NCI-H2107 treated with DMSO at 0.1 percent for 48 hours (cell line): ENCODE results near the gene FAM200C.

ENCODE experiments used
- DNase-seq: peaks from one replicate; lab custom pipeline; 2025; ENCODE audit not compliant: unreplicated experiment; lab: John Stamatoyannopoulos, UW

Gene FAM200C

GRCh38 chr5:160419458-160420330 is 19.8 kb upstream of the FAM200C start:
- DNase-seq: no peak

GRCh38 chr5:160418561-160419457 is 19.0 kb upstream of the FAM200C start, which contains the start of gene SLU7:
SLU7 (minus strand) TSS chr5:160419081; CDS start chr5:160415294, 3,787 bp downstream.
- DNase-seq: peak; percentile 80

- DNase-seq: no peak
Measured at GRCh38 chr5:160398806-160399205, 1.0 kb downstream of the FAM200C start.

DNA sequence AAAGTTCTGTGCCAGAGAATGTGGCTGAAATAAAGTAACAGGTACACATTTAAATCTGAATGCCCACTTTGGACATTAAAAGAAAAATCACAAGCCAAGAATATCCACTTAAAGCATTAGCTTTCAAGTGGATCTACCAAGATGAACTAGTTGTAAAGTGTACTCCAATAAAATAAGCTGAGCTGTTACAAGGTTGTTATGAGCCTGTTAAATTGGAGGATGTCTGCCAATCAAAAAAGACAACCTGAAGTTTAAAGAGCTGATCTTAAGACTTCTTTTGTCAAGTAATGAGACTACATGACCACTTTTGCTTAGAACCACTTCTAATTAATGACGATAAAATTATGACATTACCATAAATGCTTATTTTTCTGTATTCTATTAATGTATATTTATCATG is 2.4 kb downstream of the FAM200C start:
- no peak for DNase-seq

DNA sequence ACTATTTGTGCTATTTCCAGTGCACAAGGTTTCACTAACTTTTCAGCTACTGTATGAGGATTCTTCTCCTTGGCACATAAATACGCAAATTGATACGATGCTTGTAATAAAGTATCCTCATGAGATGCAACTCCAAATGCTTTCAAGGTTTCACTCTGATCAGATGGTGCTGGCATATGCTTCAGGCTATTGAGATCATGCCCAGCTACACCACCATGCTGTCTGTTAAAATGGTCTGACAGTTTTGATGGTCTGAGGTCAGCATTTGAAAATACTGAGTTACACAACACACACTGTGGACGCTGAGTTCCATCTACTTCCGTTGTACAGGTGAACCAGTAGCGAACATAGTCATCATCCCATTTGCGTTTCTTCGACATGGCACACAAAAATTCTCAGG is 4.7 kb downstream of the FAM200C start:
- DNase-seq: no peak

DNA sequence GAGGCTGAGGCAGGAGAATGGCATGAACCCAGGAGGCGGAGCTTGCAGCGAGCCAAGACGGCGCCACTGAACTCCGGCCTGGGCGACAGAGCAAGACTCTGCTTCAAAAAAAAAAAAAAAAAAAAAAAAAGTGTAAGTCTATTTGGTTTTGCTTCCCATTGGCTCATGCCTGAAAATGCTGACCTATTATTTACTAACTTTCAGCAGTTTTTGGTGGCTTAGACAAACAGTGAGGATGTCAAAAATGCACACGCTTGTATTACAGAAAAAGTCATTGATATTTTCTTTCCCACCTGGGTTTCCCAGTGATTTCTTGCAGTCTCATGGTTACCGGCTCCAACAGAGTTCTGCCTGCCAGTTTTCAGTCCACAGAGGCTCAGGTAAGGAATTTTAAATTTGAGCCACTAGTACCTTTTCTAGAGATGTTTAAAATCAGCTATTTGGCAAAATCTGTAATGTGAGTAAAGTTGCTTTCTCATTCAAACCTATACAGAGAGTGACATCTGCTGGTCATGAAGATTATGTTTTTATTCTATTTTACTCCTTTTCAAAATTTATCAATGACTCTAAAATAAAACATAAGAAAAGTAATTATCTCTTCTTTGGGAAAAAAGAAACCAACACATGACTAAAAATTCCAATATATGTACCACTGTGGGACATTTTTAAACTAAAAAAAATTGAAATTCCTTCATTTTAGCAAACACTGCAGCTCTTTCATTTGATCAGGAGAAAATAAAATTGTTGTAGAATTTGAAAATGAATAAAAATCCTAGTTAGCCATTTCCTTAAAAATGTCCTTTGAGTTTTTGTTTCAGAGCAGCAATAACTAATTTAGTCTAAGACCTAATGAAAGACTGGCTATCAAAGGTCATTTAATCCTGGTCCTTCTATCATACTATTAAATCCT is 8.8 kb downstream of the FAM200C start:
- no peak for DNase-seq

- no peak for DNase-seq
Measured at GRCh38 chr5:160387445-160387844, 12.4 kb downstream of the FAM200C start.

GRCh38 chr5:160385496-160385895 is 14.4 kb downstream of the FAM200C start:
- no peak for DNase-seq

DNA sequence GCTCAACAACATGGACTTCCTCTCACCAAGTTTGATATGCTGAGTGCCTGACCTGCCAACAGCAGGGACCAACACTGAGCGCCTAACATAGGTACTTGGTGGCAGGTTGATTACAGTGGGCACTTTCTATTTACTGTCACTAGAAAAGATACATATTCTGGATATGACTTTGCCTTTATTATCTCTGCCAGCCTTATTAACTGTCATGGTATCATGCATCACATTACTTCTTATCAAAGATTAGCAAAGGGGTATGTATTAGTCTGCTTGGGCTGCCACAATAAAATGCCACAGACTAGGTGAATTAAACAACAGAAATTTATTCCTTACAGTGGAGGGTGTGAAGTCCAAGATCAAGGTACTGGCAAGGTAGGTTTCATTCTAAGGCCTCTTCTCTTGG is 15.2 kb downstream of the FAM200C start:
- DNase-seq: no peak

DNA sequence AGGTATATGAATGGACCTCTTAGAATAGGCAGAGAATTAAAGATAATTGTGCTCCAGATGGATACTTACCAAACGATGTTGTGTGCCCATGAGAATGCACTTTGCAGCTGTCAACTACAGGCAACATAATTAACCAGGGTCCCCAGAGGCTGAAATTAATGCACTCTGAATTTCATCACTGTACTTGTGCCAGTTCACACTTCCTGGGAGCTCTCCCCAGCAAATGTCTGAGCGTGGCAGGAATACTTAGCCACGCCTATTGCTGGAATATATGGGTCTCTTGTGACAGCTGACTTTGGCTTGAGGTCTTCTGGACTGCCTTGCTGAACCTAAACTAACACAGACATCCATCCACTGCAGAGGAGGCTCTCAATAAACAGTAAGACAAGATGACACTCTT is 17.5 kb downstream of the FAM200C start:
- DNase-seq: peak; percentile 32

DNA sequence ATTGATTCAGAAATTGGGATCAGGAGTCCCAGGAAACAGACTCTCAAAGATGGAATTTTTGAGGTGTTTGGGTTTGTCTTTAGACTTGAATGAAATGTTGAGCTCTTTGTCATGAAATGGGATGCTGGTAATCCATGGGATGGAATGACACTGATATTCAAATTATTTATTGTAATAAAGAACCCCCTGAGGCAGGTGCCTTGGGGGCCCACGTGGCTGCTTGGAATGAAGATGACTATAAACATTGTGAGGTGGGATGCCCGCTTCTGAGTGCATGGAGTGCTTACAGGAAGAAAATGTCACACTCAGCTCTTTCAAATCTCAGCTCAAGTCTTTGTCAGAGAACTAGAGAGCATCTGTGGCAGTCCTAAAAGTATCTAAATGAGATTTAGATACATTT is 19.8 kb downstream of the FAM200C start:
- no peak for DNase-seq

- no peak for DNase-seq
Measured at GRCh38 chr5:160379511-160379910, 20.3 kb downstream of the FAM200C start.

DNA sequence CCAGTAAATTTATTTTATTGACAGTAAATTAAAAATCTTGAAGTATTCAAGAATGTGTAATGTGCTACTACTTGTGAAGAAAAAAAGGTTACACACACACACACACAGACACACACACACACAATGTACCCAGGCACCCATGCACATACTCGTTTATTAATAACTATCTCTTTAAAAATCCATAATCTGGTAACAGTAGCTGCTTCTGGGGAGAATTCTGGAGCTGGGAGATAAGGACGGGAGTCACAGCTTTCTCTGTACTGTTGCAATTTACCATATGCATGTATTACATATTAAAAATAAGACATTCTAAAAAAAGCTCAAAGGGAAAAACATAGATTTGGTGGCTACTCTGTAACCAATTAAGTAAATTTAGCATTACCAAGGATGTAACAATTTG is 21.5 kb downstream of the FAM200C start:
- no peak for DNase-seq

- DNase-seq: no peak
Measured at GRCh38 chr5:160377651-160378050, 22.2 kb downstream of the FAM200C start.

GRCh38 chr5:160376416-160376815 is 23.4 kb downstream of the FAM200C start:
- DNase-seq: no peak

GRCh38 chr5:160375701-160376100 is 24.2 kb downstream of the FAM200C start:
- no peak for DNase-seq

DNA sequence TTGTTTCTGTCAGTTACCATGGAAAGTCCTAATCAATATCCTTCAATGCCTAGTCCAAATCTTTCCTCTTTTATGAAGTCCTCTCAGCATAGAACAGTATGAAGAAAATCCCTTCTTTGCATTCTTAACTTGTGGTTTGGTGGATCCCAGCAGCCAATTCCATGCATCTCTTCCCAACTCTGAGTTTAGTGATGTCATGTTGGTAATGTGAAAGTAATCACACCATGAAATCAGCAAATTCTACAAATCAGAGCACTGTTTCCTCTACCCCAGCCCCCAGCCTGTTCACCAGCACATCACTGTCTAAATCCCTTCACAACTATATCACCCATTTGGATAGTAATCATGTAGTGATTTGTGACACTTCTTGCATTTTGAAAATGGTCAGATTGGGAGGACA is 24.7 kb downstream of the FAM200C start:
- no peak for DNase-seq

DNA sequence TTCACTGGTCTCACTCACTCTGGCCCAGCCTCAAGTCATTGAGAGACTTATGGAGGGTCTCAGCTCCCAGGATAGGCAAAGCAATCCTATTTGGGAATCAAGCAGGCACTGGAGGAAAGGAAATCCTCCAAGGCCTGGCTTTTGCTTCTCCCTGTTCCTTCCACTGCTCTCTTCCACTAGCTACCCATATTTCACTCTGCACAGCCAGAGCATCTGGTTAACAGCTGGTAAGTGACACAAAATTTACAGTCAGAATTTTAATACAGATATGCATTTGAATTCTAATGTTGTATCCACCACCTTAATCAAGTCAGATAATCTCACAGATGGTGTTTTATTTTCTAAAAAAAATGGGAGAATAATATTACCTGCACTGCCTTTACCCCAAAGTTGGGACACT is 28.6 kb downstream of the FAM200C start:
- no peak for DNase-seq

DNA sequence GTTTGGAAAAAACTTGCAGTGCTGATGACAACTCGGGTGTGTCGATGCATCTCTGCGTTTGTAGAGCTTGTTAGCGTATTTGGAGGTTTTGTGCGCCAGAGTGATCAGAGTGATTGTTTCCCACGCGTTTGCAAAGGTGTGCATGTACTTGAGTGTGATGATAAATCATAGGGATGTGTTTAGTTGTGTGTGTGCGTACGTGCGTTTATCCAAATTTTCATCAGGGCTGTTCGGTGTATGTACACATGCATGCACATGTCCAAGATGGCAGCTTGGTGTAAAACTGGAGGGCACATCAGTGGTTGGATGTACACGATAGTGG is 29.2 kb downstream of the FAM200C start:
- no peak for DNase-seq

- DNase-seq: no peak
Measured at GRCh38 chr5:160369990-160370712, 29.7 kb downstream of the FAM200C start, which contains the start of gene C1QTNF2. C1QTNF2 (minus strand) TSS chr5:160370626; CDS start chr5:160355011, 15,615 bp downstream.
